ENCODE results near the gene CALHM1. TPM values are rescaled to one million over a fixed set of nuclear protein-coding genes. Genes with fewer than 3 reads are reported as not detected.
A peak's percentile ranks its signal among the peaks of the same experiment; 100 is the strongest.
"Not testable (repeated sequence)": the region's sequence is repeated elsewhere in the genome, so short reads cannot be mapped to it uniquely, and the experiment has no call there.

Gene CALHM1
- total RNA-seq, 1 experiment from 2014 or later, result not detected

DNA sequence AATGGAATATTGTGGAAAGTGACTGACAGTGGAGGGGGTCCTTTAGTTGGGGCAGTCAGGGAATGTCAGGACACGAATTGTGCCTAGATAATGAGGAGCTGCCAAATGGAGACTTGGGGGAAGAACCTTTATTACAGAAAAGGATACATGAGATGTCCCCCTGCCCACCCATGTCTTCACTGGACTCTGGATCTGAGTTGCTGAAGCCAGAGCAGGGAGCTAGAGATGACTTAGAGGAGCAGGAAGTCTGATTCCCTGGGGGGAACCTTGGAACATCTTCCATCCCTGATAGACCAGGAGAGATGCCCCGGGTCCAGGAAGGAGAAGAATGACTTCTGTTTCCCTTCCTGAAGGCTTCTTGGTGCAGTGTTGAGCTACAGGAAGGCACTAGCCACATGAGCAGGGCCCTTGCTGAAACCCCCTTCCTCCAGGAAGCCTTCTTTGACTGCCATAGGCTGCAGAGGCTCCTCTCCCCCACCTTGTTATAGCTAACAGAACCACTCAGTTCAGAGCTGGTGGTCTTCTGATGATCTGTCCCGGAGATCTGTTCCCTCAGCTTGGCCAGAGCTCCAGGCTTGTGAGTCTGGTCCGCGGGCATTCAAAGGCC lies 34.1 kb upstream of the CALHM1 start:
- Histone ChIP-seq H3K9me3 (no peaks in the 10 kb centered on the region), H3K27me3 (peaks cover 24% of the 10 kb centered on the region), H3K36me3 (no peaks in the 10 kb centered on the region), H3K4me3 (no peak overlapping the region)
- no peak for DNase-seq

DNA sequence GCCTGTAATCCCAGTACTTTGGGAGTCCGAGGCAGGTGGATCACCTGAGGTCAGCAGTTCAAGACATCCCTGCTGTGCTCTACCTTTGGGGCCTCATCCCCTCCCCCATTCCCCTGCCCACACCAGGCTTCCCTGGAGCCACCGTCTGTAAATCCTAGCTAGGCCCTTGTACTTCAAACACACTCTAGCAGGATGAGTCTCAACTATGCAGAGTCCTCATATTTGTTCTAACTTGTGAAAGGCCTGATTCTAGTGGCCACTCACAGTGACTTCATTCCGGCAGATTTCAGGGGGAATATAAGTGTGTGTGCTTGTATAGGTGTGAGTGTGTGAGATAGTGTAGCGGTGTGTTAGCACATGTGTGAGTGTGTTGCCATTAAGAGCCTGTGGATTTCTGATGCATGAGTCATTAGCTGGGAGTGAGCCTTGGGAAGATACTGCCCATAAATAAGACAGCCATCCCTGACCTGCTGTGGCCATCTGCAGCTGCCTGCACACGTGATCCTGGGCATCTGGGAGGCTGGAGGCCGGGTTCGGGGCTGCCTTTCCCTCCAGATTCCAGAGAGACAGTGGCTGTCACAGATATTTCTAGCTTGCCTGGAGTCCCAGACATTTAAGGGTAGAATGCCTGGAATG lies 33.1 kb upstream of the CALHM1 start:
- peaks cover 20% of the 10 kb centered on the region for H3K27me3 ChIP-seq
- peak; percentile 55 for DNase-seq

DNA sequence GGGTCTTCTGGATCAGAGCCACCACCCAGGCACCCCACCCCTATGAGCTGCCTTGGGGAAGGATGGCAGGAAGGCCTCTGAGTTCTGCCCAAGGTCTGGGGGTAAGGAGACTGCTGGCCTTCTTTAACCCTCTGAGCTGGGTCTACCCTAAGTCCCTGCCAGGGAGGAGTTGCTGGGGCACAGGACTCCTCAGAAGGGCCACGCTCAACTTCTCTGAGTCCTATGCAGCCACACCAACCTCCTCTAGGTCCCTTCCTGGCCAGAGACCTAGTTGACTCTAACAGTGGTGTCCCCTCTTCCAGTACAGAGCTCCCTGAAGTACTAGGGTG lies 32.2 kb upstream of the CALHM1 start:
- no peaks in the 10 kb centered on the region for H3K9me3 ChIP-seq
- H3K27me3 ChIP-seq, result peaks cover 15% of the 10 kb centered on the region
- DNase-seq, result no peak
- no peaks in the 10 kb centered on the region for H3K36me3 ChIP-seq
- H3K4me3 ChIP-seq, result no peak overlapping the region

More for the DNA sequence above, 33.1 kb upstream of the CALHM1 start:
- Histone ChIP-seq H3K36me3 (no peaks in the 10 kb centered on the region), H3K9me3 (no peaks in the 10 kb centered on the region), H3K4me3 (no peak overlapping the region)

DNA sequence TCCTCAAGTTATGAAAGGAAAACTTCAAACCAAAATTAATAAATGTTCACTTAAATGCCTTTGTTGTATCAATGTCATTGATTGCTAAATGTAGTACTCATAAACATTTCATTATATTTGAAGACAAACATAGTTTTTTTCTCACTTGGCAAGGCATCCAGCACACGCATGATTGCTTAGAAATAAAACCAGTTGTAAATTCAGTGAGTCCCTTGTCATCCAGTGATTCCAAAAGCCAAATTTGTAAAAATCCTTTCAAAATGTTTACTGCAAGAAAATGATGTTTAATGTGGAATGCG lies 28.7 kb upstream of the CALHM1 start:
- Histone ChIP-seq H3K9me3 (no peaks in the 10 kb centered on the region), H3K36me3 (no peaks in the 10 kb centered on the region), H3K4me3 (no peak overlapping the region), H3K27me3 (no peaks in the 10 kb centered on the region)
- no peak for DNase-seq

- not testable (repeated sequence) for DNase-seq, H3K36me3 ChIP-seq, H3K27me3 ChIP-seq, H3K9me3 ChIP-seq, H3K4me3 ChIP-seq
Measured at GRCh38 chr10:103486635-103487409, 28.1 kb upstream of the CALHM1 start.

GRCh38 chr10:103481974-103482531 lies 23.4 kb upstream of the CALHM1 start:
- H3K36me3 ChIP-seq, result no peaks in the 10 kb centered on the region
- no peak overlapping the region for H3K4me3 ChIP-seq
- DNase-seq, result no peak
- no peaks in the 10 kb centered on the region for H3K27me3 ChIP-seq
- no peaks in the 10 kb centered on the region for H3K9me3 ChIP-seq

- Histone ChIP-seq H3K4me3 (no peak overlapping the region), H3K9me3 (no peaks in the 10 kb centered on the region), H3K36me3 (no peaks in the 10 kb centered on the region), H3K27me3 (no peaks in the 10 kb centered on the region)
- peak; percentile 52 for DNase-seq
Measured at GRCh38 chr10:103480521-103480920, 21.8 kb upstream of the CALHM1 start.

DNA sequence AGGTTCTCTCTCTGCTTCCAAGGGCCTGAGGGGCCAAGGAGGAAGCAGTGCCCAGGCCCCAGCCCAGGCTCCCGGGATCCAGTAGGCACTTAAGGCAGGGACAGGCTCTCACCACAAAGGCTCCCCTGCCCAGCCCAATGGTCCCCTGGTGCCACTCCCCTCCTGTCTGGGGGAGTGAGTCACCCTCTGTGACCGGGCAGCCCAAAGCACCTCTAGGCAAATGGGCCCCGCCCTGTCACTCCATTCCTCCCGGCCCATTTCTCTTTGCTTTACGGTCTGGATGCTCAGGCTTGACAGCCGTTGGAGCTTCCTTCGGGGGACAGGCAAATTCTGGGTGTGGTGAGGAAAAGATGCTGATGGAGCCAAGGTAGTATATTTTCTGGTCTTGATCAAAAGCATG lies 20.4 kb upstream of the CALHM1 start, which contains the start of gene CALHM3:
Gene CALHM3 (minus strand): TSS at position 106 of the 400 bp plus-strand sequence. CDS start 208 bp downstream, outside the sequence.
- peak; percentile 42 for DNase-seq

DNA sequence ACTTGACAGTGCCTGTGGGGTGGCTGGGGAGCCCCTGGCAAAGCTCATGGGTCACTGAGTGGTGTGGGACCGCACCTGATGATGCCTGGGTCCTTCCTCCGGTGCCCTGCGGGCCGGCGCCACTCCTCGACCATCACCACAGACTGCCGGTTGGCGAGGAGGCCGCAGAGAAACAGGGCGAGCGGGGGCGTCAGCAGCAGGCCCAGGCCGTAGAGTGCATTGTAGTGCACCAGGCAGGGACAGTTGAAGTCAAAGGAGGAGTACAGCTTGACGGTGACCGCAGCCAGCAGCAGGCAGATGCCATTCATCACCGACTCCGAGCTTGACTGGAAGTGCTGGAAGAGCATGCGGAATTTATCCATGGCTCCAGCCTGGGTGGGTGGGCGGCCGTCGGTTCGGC lies 20.0 kb upstream of the CALHM1 start:
- Histone ChIP-seq H3K27me3 (no peaks in the 10 kb centered on the region), H3K36me3 (no peaks in the 10 kb centered on the region), H3K9me3 (no peaks in the 10 kb centered on the region), H3K4me3 (no peak overlapping the region)
- DNase-seq, result no peak

More for the DNA sequence above, 20.4 kb upstream of the CALHM1 start, which contains the start of gene CALHM3:
- no peak within 1 kb of the TSS for H3K4me3 ChIP-seq
- no peaks in the 10 kb centered on the region for H3K27me3 ChIP-seq
- no peaks in the 10 kb centered on the region for H3K36me3 ChIP-seq
- H3K9me3 ChIP-seq, result no peaks in the 10 kb centered on the region

GRCh38 chr10:103476046-103476768 lies 17.5 kb upstream of the CALHM1 start:
- DNase-seq, result no peak
- no peaks in the 10 kb centered on the region for H3K27me3 ChIP-seq

GRCh38 chr10:103475437-103475836 lies 16.7 kb upstream of the CALHM1 start:
- DNase-seq, result no peak

More at GRCh38 chr10:103476046-103476768, 17.5 kb upstream of the CALHM1 start:
- Histone ChIP-seq H3K4me3 (no peak overlapping the region), H3K36me3 (no peaks in the 10 kb centered on the region), H3K9me3 (no peaks in the 10 kb centered on the region)

GRCh38 chr10:103474077-103474476 lies 15.4 kb upstream of the CALHM1 start:
- Histone ChIP-seq H3K27me3 (no peaks in the 10 kb centered on the region), H3K9me3 (no peaks in the 10 kb centered on the region), H3K36me3 (no peaks in the 10 kb centered on the region), H3K4me3 (no peak overlapping the region)
- no peak for DNase-seq

More at GRCh38 chr10:103475437-103475836, 16.7 kb upstream of the CALHM1 start:
- H3K9me3 ChIP-seq, result no peaks in the 10 kb centered on the region
- H3K36me3 ChIP-seq, result no peaks in the 10 kb centered on the region
- H3K4me3 ChIP-seq, result no peak overlapping the region
- H3K27me3 ChIP-seq, result no peaks in the 10 kb centered on the region

DNA sequence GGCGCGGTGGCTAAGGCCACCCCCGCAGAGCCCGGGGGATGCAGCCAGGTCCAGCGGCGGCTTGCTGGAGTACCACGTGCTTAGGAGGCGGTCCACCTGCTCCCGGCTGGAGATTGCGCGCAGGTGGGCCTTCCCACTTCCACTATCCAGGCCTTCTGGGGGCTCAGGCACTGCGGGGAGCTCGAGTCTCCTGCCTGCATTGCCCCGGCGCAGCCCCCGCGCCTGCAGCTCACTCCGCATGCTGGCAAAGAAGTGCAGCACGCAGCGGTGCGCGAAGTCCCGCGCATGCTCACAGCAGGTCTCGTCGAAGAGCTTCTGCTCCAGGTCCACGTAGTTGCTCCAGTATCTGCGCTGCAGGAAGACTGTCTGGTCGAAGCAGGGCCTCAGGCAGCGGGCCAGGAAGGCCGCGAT lies 14.6 kb upstream of the CALHM1 start:
- H3K36me3 ChIP-seq, result no peaks in the 10 kb centered on the region
- DNase-seq, result no peak
- H3K27me3 ChIP-seq, result no peaks in the 10 kb centered on the region
- no peak overlapping the region for H3K4me3 ChIP-seq
- H3K9me3 ChIP-seq, result no peaks in the 10 kb centered on the region

DNA sequence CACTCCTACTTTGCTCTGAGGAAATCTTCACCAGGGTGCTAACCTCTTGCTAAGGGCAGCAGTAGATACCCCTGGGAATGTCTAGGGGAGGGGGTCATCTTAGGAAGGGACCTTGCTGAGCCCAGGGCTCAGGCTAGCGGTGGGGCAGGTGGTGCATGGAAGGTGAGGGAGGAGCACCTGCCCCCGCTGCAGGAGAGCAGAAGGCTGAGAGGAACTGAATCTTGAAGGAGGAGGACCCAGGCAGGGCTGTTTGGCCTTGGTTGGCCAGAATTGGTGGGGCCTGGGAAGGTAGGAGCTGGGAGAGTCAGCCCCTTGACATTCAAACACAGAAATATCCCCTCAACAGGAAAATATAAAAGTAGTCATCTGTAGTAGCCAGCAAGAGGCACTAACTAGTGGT lies 13.3 kb upstream of the CALHM1 start:
- Histone ChIP-seq H3K36me3 (no peaks in the 10 kb centered on the region), H3K27me3 (no peaks in the 10 kb centered on the region), H3K4me3 (no peak overlapping the region), H3K9me3 (no peaks in the 10 kb centered on the region)
- no peak for DNase-seq

GRCh38 chr10:103470761-103471653 lies 12.3 kb upstream of the CALHM1 start:
- H3K27me3 ChIP-seq, result no peaks in the 10 kb centered on the region
- H3K4me3 ChIP-seq, result no peak overlapping the region
- no peak for DNase-seq
- no peaks in the 10 kb centered on the region for H3K36me3 ChIP-seq
- no peaks in the 10 kb centered on the region for H3K9me3 ChIP-seq

GRCh38 chr10:103469201-103469600 lies 10.5 kb upstream of the CALHM1 start:
- Histone ChIP-seq H3K9me3 (no peaks in the 10 kb centered on the region), H3K4me3 (no peak overlapping the region), H3K27me3 (no peaks in the 10 kb centered on the region), H3K36me3 (no peaks in the 10 kb centered on the region)
- DNase-seq, result no peak

All from MG63 (cell line).